Endothelial cell of umbilical vein (primary cell): ENCODE results near the gene GRAMD4. TPM values are rescaled to one million over a fixed set of nuclear protein-coding genes. Genes with fewer than 3 reads are reported as not detected.
A peak's percentile ranks its signal among the peaks of the same experiment; 100 is the strongest.

Experiments used
- BruUV-seq: library from RNA; stranded (reverse); fragments of 400-500 nt; replicated peaks from 2 replicates; lab custom pipeline; 2021; lab: Mats Ljungman, UMichigan
- CTCF ChIA-PET: fragments of 300-600, 350-600 bp; sonication (Branson Sonifier 250); formaldehyde crosslinking; loops from one replicate; lab custom pipeline; 2021; ENCODE audit warnings: antibody characterized with exemption, inconsistent platforms; lab: Charles Lee
- POLR2A ChIA-PET: fragments of 300-600, 350-600 bp; sonication (Branson Sonifier 250); formaldehyde crosslinking; loops from one replicate; lab custom pipeline; 2021; ENCODE audit warnings: antibody characterized with exemption, inconsistent platforms; lab: Charles Lee
- DNase-seq: peaks from one replicate; pipeline ENCODE4 v3.0.0-alpha.2; 2011; ENCODE audit warnings: low read depth, low spot score
- FAIRE-seq: peaks from 2 replicates; lab custom pipeline; 2011; peaks lifted over from hg19 to GRCh38; lab: Jason Lieb, UNC
- H2AFZ ChIP-seq: 2 replicates; pipeline ENCODE4 v1.6.0; 2012; ENCODE audit warnings: low read depth, low read length, control low read depth, inconsistent platforms
- H3K27ac ChIP-seq: 2 replicates; pipeline ENCODE4 v1.5.1; 2011; ENCODE audit warnings: low read depth, mild to moderate bottlenecking, control low read depth, low read length, moderate library complexity; ENCODE audit not compliant: insufficient read depth
- H3K27me3 ChIP-seq, 2 experiments: 2 replicates each; pipeline versions ENCODE4 v1.6.0 to v1.6.1; 2011; ENCODE audit warnings: low read length in 2 of 2, mixed read lengths in 1 of 2; ENCODE audit not compliant: control insufficient read depth in 2 of 2, insufficient read depth in 2 of 2
- H3K36me3 ChIP-seq, 2 experiments: 2 replicates in 1 of 2; 3 replicates in 1 of 2; pipeline ENCODE4 v1.5.1; 2011; ENCODE audit warnings: low read length in 2 of 2, mild to moderate bottlenecking in 1 of 2, moderate library complexity in 1 of 2; ENCODE audit not compliant: control insufficient read depth in 2 of 2, insufficient read depth in 2 of 2; ENCODE audit errors: extremely low read depth in 1 of 2
- H3K4me1 ChIP-seq: 3 replicates; pipeline ENCODE4 v1.5.1; 2011; ENCODE audit warnings: mild to moderate bottlenecking, low read length; ENCODE audit not compliant: control insufficient read depth, insufficient read depth; ENCODE audit errors: extremely low read depth
- H3K4me2 ChIP-seq: 2 replicates; pipeline ENCODE4 v1.6.1; 2011; ENCODE audit warnings: low read length, control low read depth, mixed read lengths; ENCODE audit not compliant: insufficient read depth
- H3K4me3 ChIP-seq, 3 experiments: fragments of 200-600 bp in 1 of 3; sonication (generic), shearing (Covaris generic) in 1 of 3; replicated peaks in 1 of 3; 2 replicates each; pipeline ENCODE4 v1.5.1; 2011 to 2016; ENCODE audit warnings: control low read depth in 3 of 3, low read length in 3 of 3, mild to moderate bottlenecking in 2 of 3, inconsistent platforms in 1 of 3, low read depth in 1 of 3, moderate library complexity in 1 of 3; ENCODE audit not compliant: insufficient read depth in 1 of 3
- H3K79me2 ChIP-seq: 2 replicates; pipeline ENCODE4 v1.6.0; 2012; ENCODE audit warnings: low read length, inconsistent platforms; ENCODE audit not compliant: control insufficient read depth, insufficient read depth
- H3K9ac ChIP-seq: replicated peaks from 2 replicates; pipeline ENCODE3; 2011; ENCODE audit warnings: low read length, control low read depth; ENCODE audit not compliant: insufficient read depth; ENCODE audit errors: extremely low read depth
- H3K9me1 ChIP-seq: replicated peaks from 3 replicates; pipeline ENCODE4 v1.6.0; 2011; ENCODE audit warnings: mild to moderate bottlenecking, low read length; ENCODE audit not compliant: control insufficient read depth, insufficient read depth; ENCODE audit errors: extremely low read depth
- H3K9me3 ChIP-seq: replicated peaks from 2 replicates; pipeline ENCODE4 v1.5.1; 2012; ENCODE audit warnings: low read length, inconsistent platforms; ENCODE audit not compliant: control insufficient read depth, insufficient read depth
- H4K20me1 ChIP-seq: replicated peaks from 2 replicates; pipeline ENCODE3; 2011; ENCODE audit warnings: mild to moderate bottlenecking, low read length; ENCODE audit not compliant: control insufficient read depth, insufficient read depth; ENCODE audit errors: extremely low read depth
- CTCF ChIP-seq, 2 donors: IDR thresholded peaks; 1 replicate in 1 of 2; 2 replicates in 1 of 2; pipeline ENCODE4 v1.5.1; 2011; ENCODE audit warnings: low read length in 2 of 2, mild to moderate bottlenecking in 2 of 2, moderate library complexity in 2 of 2, control low read depth in 1 of 2, inconsistent platforms in 1 of 2, low read depth in 1 of 2; ENCODE audit not compliant: insufficient read depth in 1 of 2; ENCODE audit errors: extremely low read depth in 1 of 2
- EZH2 ChIP-seq: IDR thresholded peaks from 2 replicates; pipeline ENCODE4 v1.6.1; 2012; ENCODE audit warnings: borderline replicate concordance, low read depth, mild to moderate bottlenecking, moderate library complexity, low read length, inconsistent platforms; ENCODE audit not compliant: severe bottlenecking
- FOS ChIP-seq: IDR thresholded peaks from 2 replicates; pipeline ENCODE4 v1.6.1; 2011; ENCODE audit warnings: mild to moderate bottlenecking, low read length, moderate library complexity, borderline replicate concordance; ENCODE audit not compliant: insufficient read depth
- GATA2 ChIP-seq: IDR thresholded peaks from 2 replicates; pipeline ENCODE4 v1.7.0; 2011; ENCODE audit warnings: low read depth, mild to moderate bottlenecking, moderate library complexity, mixed read lengths, low read length; ENCODE audit not compliant: insufficient read length, insufficient read depth
- JUN ChIP-seq: IDR thresholded peaks from 2 replicates; pipeline ENCODE4 v1.6.1; 2011; ENCODE audit warnings: borderline replicate concordance, low read depth; ENCODE audit not compliant: insufficient read length, insufficient read depth
- MAX ChIP-seq: IDR thresholded peaks from 2 replicates; pipeline ENCODE4 v1.6.1; 2011; ENCODE audit not compliant: insufficient read depth, insufficient read length
- MYC ChIP-seq: IDR thresholded peaks from one replicate; pipeline ENCODE4 v1.6.1; 2011; ENCODE audit warnings: mild to moderate bottlenecking, low read depth, low read length
- POLR2A ChIP-seq: IDR thresholded peaks from 2 replicates; pipeline ENCODE4 v1.6.1; 2012; ENCODE audit warnings: low read depth, mild to moderate bottlenecking, control low read depth, low read length
- POLR2AphosphoS5 ChIP-seq: IDR thresholded peaks from 2 replicates; pipeline ENCODE4 v1.6.1; 2012; ENCODE audit warnings: low read depth, mild to moderate bottlenecking, control low read depth, low read length, moderate library complexity; ENCODE audit not compliant: insufficient read depth
- dilution Hi-C: fragments of 300-500 bp; cut with MboI; formaldehyde crosslinking; loops from one replicate; pipeline ENCODE4 v1.15.0; 2019; ENCODE audit warnings: low sequenced_read_pairs; ENCODE audit not compliant: extremely low pct_ligation_motif_present
- intact Hi-C: fragments of 100-400 bp; cut with micrococcal nuclease; formaldehyde crosslinking; loops from one replicate; pipeline ENCODE4 v1.10.0; 2022
- polyA plus RNA-seq, 4 experiments: library from polyadenylated mRNA; depleted of rRNA in 3 of 4; stranded (reverse) in 3 of 4; unstranded in 1 of 4; fragments of >200 nt; gene quantifications; 2 replicates each; pipeline versions ENCODE4 v1.2.1 to v1.2.3, GENCODE V29; 2011 to 2012; ENCODE audit warnings: missing spikeins in 1 of 4
- total RNA-seq: library from RNA; stranded (reverse); gene quantifications from 2 replicates; pipeline ENCODE4 v1.2.3, GENCODE V29; 2021

GRAMD4 gene
- total and polyA plus RNA-seq, 2 donors (not counting 3 experiments of a cell fraction or from before 2014, with no cell fraction given): 5.9 to 14.8 TPM

- Histone ChIP-seq H3K36me3 (no peaks in the 10 kb centered on the region), H3K4me3 (no peak overlapping the region), H3K79me2 (no peaks in the 10 kb centered on the region), H3K9me3 (no peaks in the 10 kb centered on the region), H4K20me1 (no peaks in the 10 kb centered on the region), H3K9me1 (no peaks in the 10 kb centered on the region), H3K9ac (no peak overlapping the region), H3K4me2 (no peak overlapping the region), H3K27me3 (no peaks in the 10 kb centered on the region), H2AFZ (no peak overlapping the region), H3K4me1 (peaks cover 9% of the 10 kb centered on the region), H3K27ac (no peak overlapping the region)
- FAIRE-seq: peak; percentile 47
- intact Hi-C loops (no loop called here), dilution Hi-C loops (no loop called here)
- ChIA-PET CTCF (no interaction called here), POLR2A (no interaction called here)
- TF ChIP-seq MYC (no peak), EZH2 (no peak), POLR2AphosphoS5 (no peak), MAX (no peak), CTCF (IDR thresholded peaks at IDR 0.05; ENCODE audit: extremely low read depth in 1 of 2, insufficient read depth in 1 of 2, low read depth in 1 of 2, low read length in 2 of 2) (no peak), GATA2 (no peak), JUN (no peak), POLR2A (no peak), FOS (no peak)
- BruUV-seq: no TSS peak
- DNase-seq: peak; percentile 48
Measured at GRCh38 chr22:46613606-46614021, 6.6 kb upstream of the GRAMD4 start.
